ENCODE data around the gene HSPH1.

The HSPH1 gene

GRCh38 chr13:31149604-31150003, 12.1 kb downstream of the HSPH1 start:
- no peak for TF ChIP-seq CTCF (IDR thresholded peaks at IDR 0.05; ENCODE audit: extremely low read depth, missing control alignments)
- DNase-seq (ENCODE audit: low spot score), result no peak

GRCh38 chr13:31145417-31145816, 16.3 kb downstream of the HSPH1 start:
- DNase-seq (ENCODE audit: low spot score), result no peak
- no peak for TF ChIP-seq CTCF (IDR thresholded peaks at IDR 0.05; ENCODE audit: extremely low read depth, missing control alignments)

- TF ChIP-seq CTCF (IDR thresholded peaks at IDR 0.05; ENCODE audit: extremely low read depth, missing control alignments), result no peak
- no peak for DNase-seq (ENCODE audit: low spot score)
Measured at GRCh38 chr13:31138515-31138914, 23.2 kb downstream of the HSPH1 start.

DNA sequence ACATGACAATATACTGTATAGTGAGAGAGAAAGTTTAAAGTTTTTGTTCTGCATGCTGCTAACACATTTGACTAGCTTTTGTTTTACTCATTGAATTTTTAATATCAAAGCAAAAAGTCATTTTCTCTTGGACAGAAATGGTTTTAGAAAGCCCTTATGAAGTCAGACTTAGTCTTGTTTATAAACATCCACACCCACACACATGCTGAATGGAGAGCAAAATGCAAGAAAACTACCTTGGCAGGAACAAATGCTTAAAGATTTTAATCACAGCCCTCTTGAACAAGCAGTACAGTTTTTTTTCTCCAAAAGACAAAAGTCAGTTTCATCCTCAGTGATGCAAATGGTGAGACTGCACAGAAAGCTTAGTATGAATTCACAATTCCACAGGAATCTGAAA, 25.0 kb downstream of the HSPH1 start:
- no peak for DNase-seq (ENCODE audit: low spot score)
- TF ChIP-seq CTCF (IDR thresholded peaks at IDR 0.05; ENCODE audit: extremely low read depth, missing control alignments), result no peak

GRCh38 chr13:31134039-31134711, 27.5 kb downstream of the HSPH1 start:
- DNase-seq (ENCODE audit: low spot score), result no peak
- TF ChIP-seq CTCF (IDR thresholded peaks at IDR 0.05; ENCODE audit: extremely low read depth, missing control alignments), result no peak

DNA sequence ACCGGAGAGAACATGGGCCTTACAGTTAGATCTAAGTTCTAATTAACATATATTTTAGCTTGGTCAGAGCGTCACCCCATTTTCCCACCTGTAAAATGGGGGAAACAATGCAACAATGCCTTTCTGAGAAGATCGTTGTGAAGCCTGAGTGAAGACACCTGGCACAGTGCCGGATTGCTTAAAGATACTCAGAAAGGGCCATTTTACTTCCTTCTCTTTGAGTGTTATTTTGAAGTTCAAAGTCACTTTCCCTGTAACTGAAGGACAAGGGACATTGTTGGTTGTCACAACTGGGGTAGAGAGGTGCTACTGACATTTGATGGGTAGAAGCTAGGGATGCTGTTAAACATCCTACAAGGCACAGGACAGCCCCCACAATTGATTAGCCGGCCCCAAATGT, 28.1 kb downstream of the HSPH1 start:
- no peak for TF ChIP-seq CTCF (IDR thresholded peaks at IDR 0.05; ENCODE audit: extremely low read depth, missing control alignments)
- no peak for DNase-seq (ENCODE audit: low spot score)

- TF ChIP-seq CTCF (IDR thresholded peaks at IDR 0.05; ENCODE audit: extremely low read depth, missing control alignments), result no peak
- DNase-seq (ENCODE audit: low spot score), result no peak
Measured at GRCh38 chr13:31131470-31131961, 30.2 kb downstream of the HSPH1 start.

Data from GM20000 (cell line).